Uterus (tissue), 2 donors: ENCODE results near the gene CALML6.

Source experiments
- CTCF ChIP-seq, 4 experiments: fragments of 200-600 bp in 2 of 4; fragments of 450-650 bp in 2 of 4; sonication (generic) in 2 of 4; IDR thresholded peaks; one replicate each; pipeline ENCODE4 v1.5.1; 2016 to 2019; ENCODE audit warnings: antibody characterized with exemption in 4 of 4, mild to moderate bottlenecking in 2 of 4, moderate library complexity in 1 of 4
- POLR2A ChIP-seq, 2 donors: fragments of 450-650 bp; IDR thresholded peaks; one replicate each; pipeline ENCODE4 v1.6.1; 2016; ENCODE audit warnings: antibody characterized with exemption in 2 of 2, mild to moderate bottlenecking in 1 of 2, moderate library complexity in 1 of 2

GRCh38 chr1:1906185-1907097 is 8.6 kb upstream of the CALML6 start:
- TF ChIP-seq CTCF (IDR thresholded peaks at IDR 0.05) (peak; percentile 79 to 95 (median 90)), POLR2A (IDR thresholded peaks at IDR 0.05) (no peak)
